ENCODE measurements around the gene FXR2.
"Not testable (repeated sequence)": the region's sequence is repeated elsewhere in the genome, so short reads cannot be mapped to it uniquely, and the experiment has no call there.

The FXR2 gene

DNA sequence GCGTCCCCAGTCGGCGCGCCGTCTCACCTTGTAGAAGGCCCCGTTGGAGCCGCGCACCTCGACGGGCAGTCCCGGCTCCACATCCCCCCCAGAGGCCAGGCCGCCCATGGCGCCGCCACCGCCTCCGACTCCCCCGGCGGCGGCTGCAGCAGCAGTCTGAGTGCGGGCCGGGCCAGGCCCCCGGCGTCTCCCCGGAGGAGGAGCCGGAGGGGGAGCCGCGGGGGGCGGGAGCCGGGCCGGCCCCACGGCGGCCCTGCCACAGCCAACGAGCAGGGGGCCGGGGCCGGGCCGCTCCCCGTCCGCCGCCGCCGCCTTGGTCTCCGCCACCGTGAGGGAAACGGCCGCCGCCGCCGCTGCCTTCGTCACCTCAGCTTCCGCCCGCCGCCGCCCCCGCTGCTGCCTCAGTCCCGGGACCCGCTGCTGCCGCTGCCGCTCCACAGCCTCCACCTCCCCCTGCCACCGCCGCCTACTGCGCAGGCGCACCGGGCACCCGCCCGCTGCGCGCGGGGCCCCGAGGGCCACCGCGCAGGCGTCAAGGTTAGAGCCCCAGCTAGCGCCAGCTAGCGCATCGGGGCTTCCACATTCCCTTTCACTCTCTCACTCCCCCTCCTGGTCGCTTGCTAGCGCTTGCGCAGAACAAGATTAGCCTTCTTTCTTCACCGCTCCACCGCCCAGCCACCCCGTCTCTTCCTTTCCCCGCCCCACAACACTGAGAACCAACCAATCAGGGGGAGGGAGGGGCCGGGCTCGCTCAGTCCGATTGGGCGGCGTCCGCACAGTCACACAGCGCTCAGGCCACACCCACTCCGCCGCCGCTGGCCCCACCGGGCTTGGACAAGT, at the start of gene FXR2:
Gene FXR2 (minus strand): TSS at position 473 of the 840 bp plus-strand sequence. CDS start 365 bp downstream, at position 108.
- peak; percentile 14 for FAIRE-seq

DNA sequence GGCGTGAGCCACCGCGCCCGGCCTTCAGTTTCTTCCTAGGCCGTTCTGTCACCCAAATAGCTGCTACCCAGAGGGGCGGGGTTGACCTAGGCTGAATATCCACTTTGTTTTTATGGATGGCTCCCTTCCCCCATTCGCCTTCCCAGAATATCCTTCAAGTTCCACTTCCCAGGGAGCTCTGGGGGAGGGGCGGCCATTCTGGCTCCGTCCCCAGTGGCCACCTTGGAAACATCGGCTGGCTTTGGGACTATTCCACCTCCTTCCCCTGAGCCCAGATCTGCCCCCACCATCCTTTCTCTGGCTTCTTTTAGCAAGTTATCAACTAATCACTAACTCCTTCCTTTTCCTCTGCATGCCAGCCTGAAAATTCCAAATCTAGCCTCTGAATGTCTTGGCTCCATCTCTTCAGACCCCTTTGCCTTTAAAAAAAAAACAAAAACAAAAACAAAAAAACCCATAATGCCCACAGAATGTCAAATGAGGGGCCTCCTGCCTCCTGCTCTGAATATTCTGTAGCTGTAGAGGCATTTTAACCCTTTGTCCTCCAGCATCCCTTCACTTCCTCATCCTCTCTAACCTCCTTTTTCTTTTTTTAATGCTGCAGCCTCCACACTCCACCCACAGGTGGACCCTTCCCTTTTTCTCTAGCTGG, 42.4 kb upstream of the FXR2 start:
- no peak for FAIRE-seq

DNA sequence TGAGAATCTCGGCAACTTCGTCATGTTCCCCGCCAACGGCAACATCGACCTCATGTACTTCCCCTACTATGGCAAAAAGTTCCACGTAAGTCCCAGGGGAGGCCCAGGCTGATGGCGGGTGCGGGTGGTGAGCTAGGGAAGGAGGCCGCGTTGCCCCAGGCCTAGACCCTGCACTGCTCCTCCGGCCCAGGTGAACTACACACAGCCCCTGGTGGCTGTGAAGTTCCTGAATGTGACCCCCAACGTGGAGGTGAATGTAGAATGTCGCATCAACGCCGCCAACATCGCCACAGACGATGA, 40.8 kb upstream of the FXR2 start:
- no peak for FAIRE-seq

DNA sequence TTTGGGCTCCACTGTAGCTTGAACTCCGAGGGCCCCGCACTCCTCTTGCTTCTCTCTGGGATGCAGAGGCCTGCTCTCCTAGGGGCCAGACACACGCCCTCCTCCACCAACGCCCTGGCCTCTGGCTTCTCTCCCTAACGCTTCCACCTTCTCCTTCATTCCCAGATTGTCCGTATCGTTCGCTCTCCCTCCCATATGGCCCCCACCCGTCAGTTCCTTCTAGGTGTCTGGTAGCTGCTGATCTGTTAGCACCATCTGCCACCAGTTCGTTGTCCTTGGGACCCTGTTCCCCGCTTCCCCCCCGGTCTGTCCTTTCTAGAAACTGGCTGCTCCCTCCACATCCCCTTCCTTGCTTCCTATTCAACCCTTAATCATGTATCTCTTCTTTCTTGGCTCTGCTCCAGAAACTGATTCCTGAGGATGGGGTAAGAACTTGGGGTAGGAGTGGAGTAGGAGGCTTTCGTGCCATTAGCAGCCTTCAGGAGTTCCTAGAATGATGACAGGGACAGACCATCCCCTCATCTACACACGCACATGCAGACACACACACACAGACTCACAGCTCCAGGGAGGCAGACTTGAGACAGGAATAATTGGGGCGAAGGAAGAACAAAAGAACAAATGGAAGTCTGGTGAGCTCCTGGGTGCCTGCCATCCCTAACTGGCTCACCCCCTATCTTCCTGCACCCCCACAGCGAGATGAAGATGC, 40.3 kb upstream of the FXR2 start:
- FAIRE-seq = no peak

DNA sequence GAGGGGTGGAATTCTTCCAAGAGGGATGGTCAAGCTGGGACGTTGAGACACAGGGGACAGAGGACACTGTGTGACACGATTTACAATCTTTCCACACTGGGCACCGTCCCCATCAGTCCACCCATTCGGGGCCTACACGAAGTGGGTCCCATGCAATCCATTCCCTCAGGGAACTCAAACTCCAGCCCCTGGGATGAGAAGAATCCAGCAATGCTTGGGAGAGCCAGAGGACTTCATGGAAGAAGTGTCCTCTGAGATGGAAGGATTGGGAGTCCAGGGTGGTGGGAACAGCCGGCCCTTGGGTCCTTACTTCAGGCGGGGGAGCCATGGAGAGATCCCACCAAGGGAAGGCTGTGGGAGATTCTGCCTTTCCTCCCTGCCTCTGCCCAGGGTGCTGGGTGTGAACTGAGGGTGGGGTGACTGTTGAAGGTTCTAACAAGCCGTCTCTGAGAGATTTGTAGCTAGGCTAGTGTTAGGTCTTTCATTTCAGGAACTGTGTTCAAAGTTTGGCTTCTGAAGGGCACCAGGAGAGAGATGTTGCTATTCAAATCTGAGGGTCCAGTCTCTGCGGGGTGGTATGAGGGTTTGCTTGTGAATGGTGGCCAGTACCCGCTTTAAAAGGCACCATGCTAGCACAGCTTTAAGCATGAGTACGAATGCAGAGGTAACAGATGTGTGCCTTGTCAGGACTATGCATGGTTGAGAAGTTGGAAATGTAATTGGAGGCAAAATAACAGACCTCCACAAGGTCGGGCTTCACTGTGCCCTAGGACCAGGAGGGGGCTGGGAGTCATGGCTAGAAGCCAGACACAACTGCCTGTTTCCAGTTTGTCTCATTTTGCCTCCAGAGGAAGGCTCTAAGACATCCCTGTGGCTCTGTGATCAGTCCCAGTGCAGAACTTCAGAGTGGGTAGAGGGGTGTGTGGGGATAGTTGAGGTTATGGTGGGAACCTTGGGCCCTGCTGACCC, 38.0 kb upstream of the FXR2 start:
- no peak for FAIRE-seq

DNA sequence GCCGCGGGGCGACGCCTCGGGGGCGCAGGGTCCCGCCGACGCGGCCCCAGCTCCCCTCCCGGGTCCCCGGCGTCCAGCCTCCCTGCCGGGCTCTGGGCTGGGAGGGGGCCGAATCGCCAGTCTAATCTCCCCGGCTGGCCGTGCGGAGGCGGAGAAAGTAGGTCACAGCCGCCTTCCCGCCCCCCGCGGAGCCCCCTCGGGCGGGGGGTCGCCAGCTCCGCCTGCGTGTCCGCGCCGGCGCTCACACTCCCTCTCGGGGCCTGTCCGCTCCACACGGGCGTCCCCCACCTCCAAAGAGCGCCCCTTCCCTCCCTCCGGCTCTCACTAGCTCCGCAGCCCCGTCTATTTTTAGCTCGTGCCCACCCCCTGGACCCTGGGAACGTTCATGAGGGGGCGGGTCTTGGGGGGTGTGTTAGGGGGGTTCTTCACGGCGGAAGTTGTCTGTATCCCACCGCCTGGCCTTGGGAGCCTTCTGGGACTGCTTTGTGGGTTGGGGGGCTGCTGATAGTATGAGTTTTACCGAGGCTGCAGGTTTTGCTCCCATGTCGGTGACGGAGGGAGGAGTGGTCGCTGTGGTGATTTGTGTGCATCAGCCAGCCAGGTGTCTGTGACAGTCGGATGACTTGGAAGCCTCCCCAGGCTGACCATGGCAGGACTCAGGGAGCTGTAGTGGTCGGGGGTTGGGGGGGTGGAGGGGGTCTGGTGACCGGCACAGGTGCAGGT, 37.1 kb upstream of the FXR2 start:
- FAIRE-seq = no peak

DNA sequence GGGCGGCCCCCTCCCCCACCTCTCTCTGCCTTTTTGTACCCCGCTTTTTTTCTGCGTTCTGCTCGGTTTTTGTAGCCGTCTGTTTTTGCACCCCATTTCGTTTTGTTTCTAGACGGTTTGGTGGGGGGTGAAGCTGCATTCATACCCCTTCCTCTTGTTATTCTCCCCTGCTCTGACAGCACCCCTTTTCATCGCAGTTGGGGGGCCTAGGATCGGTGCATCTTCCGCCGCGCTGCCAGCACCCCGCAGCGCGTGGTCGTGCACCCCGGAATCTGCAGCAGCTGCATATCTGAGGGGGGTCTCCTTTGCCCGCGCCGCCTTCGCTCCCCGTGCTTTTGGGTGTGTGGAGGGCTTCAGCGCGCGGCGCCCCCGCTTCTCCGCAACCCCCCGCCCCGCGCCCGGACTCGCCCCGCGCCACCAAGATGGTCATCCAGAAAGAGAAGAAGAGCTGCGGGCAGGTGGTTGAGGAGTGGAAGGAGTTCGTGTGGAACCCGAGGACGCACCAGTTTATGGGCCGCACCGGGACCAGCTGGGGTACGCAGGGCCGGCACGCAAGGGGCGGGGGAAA, 36.5 kb upstream of the FXR2 start:
- FAIRE-seq = no peak

DNA sequence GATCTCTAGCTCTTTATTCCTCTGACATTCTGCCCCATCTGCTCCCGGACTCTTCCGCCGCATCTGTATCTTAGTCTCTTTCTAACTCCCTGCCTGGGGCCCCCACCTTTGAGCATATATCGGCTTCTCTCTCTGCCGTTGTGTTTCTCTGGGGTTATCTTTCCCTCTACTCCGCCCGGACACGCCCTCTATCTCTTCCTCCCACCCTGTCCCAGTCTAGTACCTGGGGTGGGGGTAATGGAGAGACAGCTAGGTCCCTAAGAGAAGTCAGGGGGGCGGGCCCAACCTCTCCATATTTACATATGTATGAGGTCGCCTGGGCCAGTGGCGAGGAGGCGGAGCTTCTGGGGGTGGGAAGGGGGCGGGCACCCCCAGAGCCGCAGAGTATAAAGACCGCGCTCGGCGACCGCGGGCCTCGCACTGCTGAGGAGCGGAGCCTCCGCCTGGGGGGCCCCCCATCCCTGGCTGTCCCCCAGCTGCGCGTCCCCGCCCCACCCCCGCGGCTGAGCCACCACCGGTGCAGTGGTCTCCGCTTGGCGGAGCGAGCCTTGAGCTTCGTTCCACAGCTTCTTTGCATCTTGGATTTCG, 35.9 kb upstream of the FXR2 start, which contains the start of gene ATP1B2:
Gene ATP1B2 (plus strand): TSS at position 418 of the 588 bp plus-strand sequence. CDS start 593 bp downstream, outside the sequence.
- no peak for FAIRE-seq

DNA sequence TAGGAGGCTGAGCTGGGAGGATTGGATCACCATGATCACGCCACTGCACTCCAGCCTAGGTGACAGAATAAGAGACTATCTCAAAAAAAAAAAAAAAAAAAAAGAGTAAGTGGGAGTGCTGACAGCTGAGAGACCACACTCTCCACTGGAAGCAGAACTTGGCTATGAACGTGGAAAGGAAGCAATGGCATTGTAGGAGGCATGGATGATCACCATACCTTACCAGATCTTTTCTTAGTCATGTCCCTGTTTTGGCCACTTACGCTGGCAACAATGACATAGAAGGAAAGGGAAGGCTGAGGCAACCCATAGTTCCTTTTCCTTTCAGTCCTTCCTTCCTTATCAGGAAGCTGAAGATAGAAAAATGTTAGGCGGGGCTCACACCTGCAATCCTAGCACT, 32.3 kb upstream of the FXR2 start:
- no peak for FAIRE-seq

DNA sequence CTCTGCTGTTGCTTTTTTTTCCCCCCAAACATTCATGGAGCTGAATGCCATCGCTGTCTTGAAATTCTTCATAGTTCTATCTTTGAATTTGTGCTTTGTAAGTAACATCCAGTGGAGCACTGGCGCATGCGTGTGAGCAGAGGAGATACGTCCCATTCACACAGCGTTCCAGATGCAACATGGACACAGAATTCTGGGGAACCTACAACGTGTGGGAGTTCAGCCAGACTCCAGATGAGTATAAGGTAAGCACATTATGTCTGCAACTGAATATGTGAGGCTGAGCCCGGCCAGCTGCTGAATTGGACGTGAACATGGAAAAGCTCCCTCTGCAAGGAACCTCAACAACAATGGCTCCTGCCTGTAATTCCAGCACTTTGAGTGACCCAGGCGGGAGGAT, 31.8 kb upstream of the FXR2 start:
- no peak for FAIRE-seq

DNA sequence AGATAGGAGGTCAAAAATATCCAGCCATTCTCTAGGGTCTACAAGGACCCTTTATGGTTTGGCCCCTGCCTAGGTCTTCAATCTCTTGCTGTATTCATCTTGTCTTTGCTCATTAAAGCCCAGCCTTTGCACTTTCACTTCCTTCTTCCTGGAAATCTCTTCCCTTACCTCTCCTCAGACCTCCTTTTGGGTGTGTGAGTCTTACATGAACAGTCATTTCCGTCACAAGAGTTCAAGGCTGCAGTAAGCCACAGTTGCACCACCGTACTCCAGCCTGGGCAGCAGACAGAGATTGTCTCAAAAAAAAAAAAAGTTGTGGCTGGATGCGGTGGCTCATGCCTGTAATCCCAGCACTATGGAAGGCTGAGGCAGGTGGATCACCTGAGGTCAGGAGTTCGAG, 30.1 kb upstream of the FXR2 start:
- FAIRE-seq = no peak

DNA sequence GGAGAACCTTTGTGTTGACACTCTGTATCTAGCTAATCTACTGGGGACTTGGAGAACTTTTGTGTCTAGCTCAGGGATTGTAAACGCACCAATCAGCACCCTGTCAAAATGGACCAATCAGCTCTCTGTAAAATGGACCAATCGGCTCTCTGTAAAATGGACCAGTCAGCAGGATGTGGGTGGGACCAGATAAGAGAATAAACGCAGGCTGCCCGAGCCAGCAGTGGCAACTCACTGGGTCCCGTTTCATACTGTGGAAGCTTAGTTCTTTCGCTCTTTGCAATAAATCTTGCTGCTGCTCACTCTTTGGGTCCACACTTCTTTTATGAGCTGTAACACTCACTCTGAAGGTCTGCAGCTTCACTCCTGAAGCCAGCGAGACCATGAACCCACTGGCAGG, 26.9 kb upstream of the FXR2 start:
- not testable (repeated sequence) for FAIRE-seq

DNA sequence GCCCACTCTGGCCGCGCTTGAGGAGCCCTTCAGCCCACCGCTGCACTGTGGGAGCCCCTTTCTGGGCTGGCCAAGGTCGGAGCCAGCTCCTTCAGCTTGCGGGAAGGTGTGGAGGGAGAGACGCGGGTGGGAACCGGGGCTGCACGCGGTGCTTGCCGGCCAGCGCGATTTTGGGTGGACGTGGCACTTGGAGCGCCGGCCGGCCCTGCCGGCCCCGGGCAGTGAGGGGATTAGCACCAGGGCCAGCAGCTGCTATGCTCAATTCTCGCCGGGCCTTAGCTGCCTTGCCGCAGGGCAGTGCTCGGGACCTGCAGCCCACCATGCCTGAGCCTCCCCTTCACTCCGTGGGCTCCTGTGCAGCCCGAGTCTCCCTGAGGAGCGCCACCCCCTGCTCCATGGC, 26.1 kb upstream of the FXR2 start:
- FAIRE-seq = no peak

DNA sequence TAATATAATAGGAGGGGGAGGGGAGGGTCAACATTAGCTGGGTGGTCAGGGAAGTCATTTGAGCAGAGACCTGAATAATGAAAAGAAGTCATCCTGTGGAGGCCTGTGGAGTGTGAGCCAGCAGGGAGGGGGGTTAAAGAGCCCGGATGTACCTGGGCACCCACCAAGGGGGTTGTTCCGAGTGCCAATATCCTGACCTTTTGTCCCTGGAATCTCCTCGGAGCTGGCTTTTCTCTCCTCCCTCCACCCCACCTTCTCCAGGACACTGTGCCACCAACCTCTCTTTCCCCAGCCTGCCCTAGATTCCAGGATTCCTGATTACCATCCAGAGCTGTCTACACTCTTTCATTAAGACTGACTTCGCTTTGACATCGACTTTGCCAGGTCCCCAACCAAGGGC, 21.5 kb upstream of the FXR2 start:
- FAIRE-seq = no peak

DNA sequence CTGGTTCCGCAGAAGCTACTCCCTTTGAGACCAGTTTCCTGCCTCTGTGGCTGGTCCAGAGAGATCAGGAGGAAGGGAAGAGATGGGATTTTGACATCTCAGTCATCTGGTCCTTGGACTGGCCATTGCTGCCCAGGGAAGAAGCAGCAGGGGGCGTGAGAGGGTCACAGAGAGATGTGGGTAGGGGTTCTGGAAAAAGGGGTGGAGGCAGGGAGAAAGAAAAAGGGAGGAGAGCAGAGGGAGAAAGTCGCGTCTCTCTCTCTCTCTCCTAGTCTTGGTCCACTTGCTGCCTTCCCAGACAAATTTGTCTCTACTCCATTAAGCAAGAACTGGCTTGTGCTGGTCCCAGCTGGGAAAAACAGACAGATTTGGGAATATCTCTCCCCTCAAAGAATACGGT, 19.7 kb upstream of the FXR2 start:
- FAIRE-seq = no peak

DNA sequence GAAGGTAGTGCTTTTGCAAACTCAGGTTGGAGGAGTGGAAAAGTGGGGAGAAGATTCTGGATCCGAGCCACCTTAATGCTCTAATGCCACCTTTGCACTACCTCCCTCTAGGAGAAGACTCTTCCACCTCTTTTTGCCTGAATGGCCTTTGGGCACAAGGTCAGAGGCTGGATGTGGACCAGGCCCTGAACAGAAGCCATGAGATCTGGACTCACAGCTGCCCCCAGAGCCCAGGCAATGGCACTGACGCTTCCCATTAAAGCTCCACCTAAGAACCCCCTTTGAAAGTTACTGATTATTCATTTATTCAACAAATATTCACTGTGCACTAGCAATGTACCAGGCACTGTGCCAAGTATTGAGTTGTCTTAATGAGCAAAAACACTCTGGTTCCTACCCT, 18.4 kb upstream of the FXR2 start:
- no peak for FAIRE-seq

DNA sequence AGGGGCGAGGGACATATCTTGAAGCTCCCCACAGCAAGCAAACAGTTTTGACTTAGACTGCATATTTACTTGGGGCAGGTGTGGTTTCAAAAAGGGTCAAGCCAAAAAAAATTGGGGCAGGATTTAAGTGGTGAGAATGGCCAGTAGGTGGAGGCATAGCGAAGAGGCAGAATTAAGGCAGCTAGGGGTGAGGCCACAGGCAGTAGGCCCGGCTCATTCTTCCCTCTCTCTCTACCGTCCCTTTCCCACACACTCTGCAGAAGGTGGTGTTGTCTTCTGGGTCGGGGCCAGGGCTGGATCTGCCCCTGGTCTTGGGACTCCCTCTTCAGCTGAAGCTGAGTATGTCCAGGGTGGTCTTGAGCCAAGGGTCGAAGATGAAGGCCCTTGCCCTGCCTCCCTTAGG, 17.8 kb upstream of the FXR2 start:
- FAIRE-seq = no peak

DNA sequence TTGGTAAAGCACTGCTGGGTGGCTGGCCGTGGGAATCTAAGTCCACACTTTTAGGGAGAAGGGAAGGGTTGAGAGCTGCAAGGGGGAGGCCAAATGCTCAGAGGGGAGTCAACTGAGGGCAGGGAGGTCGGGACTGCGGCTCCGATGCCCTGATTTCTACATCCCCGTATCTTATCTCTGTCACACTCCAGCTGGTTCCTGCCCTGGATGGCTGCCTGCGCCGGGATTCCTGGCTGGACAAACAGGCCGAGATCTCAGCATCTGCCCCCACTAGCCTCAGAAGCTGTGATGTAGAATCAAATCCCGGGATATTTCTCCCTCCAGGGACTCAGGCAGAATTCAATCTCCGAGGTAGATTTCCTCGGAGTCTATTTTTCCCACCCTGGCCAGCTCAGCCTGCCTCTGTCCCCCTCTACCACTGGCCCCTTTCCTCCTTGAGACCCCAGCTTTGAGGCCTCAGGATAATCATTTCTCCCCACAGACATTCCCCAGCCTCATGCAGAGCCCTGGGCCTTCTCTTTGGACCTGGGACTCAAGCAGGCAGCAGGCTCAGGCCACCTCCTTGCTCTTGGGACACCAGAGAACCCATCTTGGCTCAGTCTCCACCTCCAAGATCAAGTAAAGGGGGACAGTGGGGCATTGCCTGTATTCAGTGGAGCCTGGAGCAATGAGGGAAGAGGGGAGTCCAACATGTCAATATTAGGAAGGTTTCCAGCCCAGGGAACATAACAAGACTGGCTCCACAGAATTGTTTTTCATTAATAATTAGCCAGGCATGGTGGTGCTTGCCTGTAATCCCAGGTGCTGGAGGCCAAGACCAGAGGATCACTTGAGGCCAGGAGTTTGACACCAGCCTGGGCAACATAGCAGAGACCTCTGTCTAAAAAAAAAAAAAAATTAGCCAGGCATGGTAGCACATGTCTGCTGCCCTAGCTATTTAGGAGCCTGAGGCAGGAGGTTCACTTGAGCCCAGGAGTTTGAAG, 17.0 kb upstream of the FXR2 start:
- no peak for FAIRE-seq

DNA sequence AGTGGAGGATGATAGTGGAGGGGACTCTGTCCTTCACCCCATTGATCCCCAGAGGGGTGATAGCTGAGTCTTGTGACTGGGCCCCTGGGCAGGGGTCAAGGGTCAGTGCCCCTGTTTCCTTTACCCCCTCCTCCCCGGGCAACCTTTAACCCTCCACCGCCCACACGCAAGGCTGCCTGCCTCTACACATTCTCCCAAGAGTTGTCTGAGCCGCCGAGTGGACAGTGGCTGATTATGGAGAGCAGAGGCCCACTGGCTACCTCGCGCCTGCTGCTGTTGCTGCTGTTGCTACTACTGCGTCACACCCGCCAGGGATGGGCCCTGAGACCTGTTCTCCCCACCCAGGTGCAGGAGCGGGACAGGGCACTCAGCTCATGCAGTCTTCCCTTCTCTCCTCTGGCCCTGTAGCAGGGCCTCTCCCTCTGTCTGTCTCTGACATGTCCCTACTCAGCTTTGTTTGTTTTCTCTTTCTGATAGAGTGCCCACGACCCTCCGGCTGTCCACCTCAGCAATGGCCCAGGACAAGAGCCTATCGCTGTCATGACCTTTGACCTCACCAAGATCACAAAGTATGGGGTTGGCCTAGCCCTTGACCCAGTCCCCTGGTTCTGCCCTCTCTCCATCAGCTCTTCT, 15.4 kb upstream of the FXR2 start, which contains the start of gene SHBG:
Gene SHBG (plus strand): TSS at position 197 of the 633 bp plus-strand sequence. CDS start 38 bp downstream, at position 235.
- no peak for FAIRE-seq
